Activated T-cell treated with anti-CD3 and anti-CD28 coated beads, Interleukin-2, amount 50 U/mL, for 24 hours (primary cell): Measurements from ENCODE around the gene SPRED2.

ENCODE experiments used
- DNase-seq: peaks from one replicate; pipeline ENCODE4 v3.0.0-alpha.2; 2020
- H3K27ac Mint-ChIP-seq: 2 replicates; pipeline ENCODE4 v1.8.0; 2020; ENCODE audit warnings: mild to moderate bottlenecking, mixed read lengths
- H3K27me3 Mint-ChIP-seq: 2 replicates; pipeline ENCODE4 v1.8.0; 2020; ENCODE audit warnings: mixed read lengths
- H3K36me3 Mint-ChIP-seq: 2 replicates; pipeline ENCODE4 v1.8.0; 2020; ENCODE audit warnings: low read depth, mixed read lengths
- H3K4me1 Mint-ChIP-seq: 2 replicates; pipeline ENCODE4 v1.8.0; 2020; ENCODE audit warnings: low read depth, mixed read lengths
- H3K4me3 Mint-ChIP-seq: 2 replicates; pipeline ENCODE4 v1.8.0; 2020; ENCODE audit warnings: mild to moderate bottlenecking, moderate library complexity, mixed read lengths
- H3K9me3 Mint-ChIP-seq: 2 replicates; pipeline ENCODE4 v1.8.0; 2020; ENCODE audit warnings: mixed read lengths

The SPRED2 gene

DNA sequence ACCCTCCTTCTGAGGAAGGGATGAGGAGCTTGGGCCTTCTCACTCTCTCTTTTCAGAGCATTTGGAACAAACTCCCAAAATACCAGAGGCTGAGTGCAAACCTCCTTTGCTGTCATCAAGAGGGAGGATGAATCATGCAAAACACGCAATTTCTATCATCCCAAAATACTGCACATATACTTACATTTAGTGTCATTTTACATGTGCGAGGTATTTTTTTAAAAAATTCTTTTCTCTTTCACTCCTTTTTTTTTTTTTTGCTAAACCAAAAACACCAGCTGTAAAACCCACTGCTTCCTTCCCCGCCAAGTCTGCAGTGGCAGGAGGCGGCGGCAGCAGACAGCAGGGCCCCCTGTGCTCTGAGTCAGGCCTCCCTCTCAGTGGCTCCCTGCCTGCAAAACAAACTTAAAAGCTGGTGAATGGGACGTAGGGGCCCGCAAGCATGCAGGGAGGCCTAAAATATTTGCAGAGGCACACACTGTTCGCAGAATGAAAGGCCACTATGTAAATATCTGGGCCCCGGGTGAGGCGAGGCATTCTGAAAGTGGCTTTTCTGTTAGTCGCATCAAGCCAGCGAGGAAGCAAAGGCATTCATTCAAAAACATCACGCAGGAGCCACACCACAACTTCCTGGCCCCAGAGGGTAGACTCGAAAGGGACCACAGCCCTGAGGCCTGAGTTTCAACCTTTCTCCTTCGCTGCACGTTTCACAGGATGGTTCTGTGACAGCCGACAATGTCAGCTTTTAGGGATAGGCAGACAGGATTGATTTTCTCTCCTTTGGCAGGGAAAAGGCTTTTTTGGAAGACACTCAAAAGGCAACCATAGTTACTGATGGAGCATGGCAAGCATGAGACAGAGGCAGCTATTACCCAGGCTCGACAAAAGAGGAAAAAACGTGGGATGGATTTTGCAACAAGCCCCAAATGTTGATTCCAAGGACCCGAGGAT, 131.4 kb downstream of the SPRED2 start:
- Mint-ChIP-seq H3K27ac (peak overlapping the region; percentile 93), H3K4me1 (peaks cover 54% of the 10 kb centered on the region), H3K9me3 (no peaks in the 10 kb centered on the region), H3K27me3 (peaks cover 24% of the 10 kb centered on the region), H3K36me3 (no peaks in the 10 kb centered on the region), H3K4me3 (peak overlapping the region; percentile 56)
- peak; percentile 81 for DNase-seq

DNA sequence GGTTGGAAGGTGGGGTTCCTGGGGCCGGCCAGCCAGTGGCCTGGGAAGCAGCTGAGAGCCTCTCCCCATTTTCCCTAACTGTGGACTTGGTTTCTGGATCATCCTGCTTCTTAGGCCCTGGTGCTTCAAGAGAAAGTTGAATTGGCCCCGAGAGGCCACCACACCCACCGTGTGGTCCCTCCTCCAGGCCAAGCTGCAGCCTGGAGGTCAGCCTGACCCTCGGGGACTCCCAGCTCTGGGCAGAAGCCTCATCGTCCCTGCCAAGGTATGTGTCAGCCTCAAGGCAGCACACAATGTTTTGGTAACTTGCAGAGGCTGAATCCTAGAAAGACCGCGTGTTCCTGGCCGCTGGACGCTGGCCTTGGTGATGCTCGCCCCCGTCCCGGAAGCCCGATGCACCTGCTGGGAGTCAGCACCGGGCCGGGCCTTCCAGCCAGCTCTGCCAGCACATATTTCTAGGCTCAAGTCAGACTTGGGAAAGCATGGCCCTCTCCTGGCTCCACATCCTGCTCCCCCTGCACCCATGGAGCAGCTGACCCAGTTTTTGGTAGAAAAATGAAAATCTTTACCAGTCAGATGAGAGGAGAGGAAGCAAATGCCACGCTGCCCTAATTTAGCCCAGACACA, 132.2 kb downstream of the SPRED2 start:
- Mint-ChIP-seq H3K27me3 (peaks cover 26% of the 10 kb centered on the region), H3K4me1 (peaks cover 54% of the 10 kb centered on the region), H3K9me3 (no peaks in the 10 kb centered on the region), H3K4me3 (peak overlapping the region; percentile 56), H3K27ac (peak overlapping the region; percentile 93), H3K36me3 (no peaks in the 10 kb centered on the region)
- DNase-seq: peak; percentile 45

DNA sequence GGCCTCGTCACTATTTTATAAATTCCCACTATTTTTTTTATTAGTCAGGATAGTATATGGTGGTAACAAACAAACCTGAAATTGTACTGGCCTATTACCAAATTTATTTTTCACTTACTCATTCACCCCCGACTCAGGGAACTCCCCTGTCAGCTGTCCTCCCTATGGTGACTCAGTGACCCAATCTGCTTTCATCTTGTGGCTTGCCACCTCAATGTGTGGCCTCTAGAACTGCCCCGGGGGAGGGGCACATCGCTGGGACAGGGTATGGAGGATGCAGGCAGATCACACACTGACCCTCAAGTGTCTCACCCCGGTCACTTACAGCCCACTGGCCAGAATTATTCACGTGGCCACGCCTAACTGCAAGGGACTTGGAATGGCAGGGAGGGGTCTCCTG, 133.2 kb downstream of the SPRED2 start:
- Mint-ChIP-seq H3K36me3 (no peaks in the 10 kb centered on the region), H3K4me1 (peaks cover 54% of the 10 kb centered on the region), H3K27ac (peak overlapping the region; percentile 80), H3K4me3 (peak overlapping the region; percentile 40), H3K9me3 (no peaks in the 10 kb centered on the region), H3K27me3 (peaks cover 34% of the 10 kb centered on the region)
- peak; percentile 70 for DNase-seq

DNA sequence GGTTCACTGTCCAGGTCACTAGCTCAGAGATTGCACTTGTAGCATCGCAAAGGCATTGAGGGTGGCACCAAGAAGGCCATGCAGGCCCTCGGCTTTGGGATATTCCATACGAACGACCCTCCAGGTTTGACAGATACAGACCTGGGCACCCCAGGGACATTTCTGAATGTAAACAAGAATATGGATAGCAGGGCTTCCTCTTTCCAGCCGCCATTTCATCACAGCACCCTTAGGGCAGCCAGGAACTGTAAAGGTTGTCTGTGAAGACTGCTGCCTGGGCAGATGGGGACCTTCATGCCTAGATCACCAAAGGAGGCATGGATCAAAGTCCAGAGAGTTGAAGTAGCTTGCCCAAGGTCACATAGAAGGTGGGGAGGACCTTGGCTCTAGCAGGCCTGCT, 134.3 kb downstream of the SPRED2 start:
- no peaks in the 10 kb centered on the region for H3K36me3 Mint-ChIP-seq
- peaks cover 35% of the 10 kb centered on the region for H3K27me3 Mint-ChIP-seq
- no peak overlapping the region for H3K4me3 Mint-ChIP-seq
- H3K9me3 Mint-ChIP-seq: no peaks in the 10 kb centered on the region
- DNase-seq: no peak
- H3K4me1 Mint-ChIP-seq: peaks cover 52% of the 10 kb centered on the region
- H3K27ac Mint-ChIP-seq: no peak overlapping the region

DNA sequence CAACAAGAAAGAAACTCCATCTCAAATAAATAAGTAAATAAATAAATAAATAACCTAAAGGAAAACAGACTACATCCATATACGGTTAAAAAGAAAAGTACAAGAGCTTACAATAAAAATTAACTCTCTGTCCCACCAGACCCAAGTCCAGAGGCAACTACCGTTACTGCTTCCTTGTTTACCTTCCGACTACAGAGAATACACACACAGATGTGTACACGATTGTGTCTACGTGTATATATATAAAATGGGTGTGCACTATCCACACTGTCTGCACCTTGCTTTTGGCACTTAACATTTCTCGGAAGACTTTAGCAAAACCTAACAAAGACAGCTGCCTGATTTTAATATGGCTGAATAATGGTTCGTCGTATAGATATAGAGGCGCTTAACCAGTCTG, 134.9 kb downstream of the SPRED2 start:
- no peak overlapping the region for H3K4me3 Mint-ChIP-seq
- DNase-seq: no peak
- H3K27me3 Mint-ChIP-seq: peaks cover 33% of the 10 kb centered on the region
- no peak overlapping the region for H3K27ac Mint-ChIP-seq
- peaks cover 48% of the 10 kb centered on the region for H3K4me1 Mint-ChIP-seq
- no peaks in the 10 kb centered on the region for H3K36me3 Mint-ChIP-seq
- no peaks in the 10 kb centered on the region for H3K9me3 Mint-ChIP-seq

DNA sequence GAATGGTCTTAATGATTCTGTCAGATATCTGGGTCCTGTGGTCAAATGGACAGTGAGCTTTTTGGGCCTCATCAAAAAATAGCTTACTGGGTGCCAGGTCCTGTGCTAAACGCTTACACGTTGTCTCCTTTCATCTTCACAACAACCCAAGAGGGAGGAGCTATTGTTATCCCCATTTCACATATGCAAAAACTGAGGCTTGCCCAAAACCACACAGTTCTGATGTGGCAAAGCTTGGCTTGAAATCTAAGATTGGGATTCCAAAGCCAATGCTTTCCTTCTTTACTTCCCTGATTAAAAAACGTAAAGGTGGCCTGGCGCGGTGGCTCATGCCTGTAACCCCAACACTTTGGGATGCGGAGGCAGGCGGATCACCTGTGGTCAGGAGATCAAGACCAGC, 135.4 kb downstream of the SPRED2 start:
- Mint-ChIP-seq H3K4me1 (peaks cover 42% of the 10 kb centered on the region), H3K27me3 (peaks cover 29% of the 10 kb centered on the region), H3K9me3 (no peaks in the 10 kb centered on the region), H3K4me3 (no peak overlapping the region), H3K27ac (no peak overlapping the region), H3K36me3 (no peaks in the 10 kb centered on the region)
- DNase-seq: no peak

DNA sequence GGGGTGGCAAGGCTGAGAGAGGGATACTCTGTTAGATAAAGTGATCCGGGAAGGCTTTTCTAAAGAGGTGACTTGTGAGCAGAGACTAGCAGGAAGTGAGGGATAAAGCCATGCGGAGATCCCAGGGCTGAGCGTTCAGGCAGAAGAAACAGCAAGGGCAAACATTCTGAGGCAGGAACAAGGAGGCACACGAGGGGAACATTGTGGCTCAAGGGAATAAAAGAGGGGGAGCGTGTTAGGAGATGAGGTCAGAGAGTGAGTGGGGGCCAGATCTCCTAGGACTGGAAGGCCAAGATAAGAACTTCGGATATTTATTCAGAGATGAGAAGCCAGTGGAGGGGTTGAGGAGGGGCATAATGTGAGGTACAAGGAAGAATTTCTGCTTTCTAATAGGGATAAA, 137.7 kb downstream of the SPRED2 start:
- peaks cover 29% of the 10 kb centered on the region for H3K27me3 Mint-ChIP-seq
- H3K4me3 Mint-ChIP-seq: no peak overlapping the region
- peaks cover 20% of the 10 kb centered on the region for H3K4me1 Mint-ChIP-seq
- H3K9me3 Mint-ChIP-seq: no peaks in the 10 kb centered on the region
- no peak overlapping the region for H3K27ac Mint-ChIP-seq
- H3K36me3 Mint-ChIP-seq: no peaks in the 10 kb centered on the region
- DNase-seq: no peak

DNA sequence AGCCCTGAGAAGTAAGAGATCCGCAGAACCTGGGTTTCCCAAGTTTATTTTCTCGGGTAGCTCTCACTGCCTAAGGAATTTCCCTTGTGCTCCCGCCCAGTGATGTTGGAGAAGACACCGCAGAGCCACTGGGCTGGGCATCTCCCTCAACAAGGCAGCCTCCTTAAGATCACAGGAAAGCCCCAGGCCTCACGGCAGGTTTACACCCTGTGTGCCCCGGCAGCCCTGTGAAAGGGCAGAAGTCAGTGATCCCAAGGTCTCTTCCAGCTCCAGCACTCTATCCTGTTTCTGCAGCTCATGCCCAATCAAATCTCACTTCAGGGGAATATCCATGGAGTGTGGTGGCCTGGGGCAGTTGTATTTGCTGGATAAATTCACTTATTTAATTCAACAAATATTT, 138.3 kb downstream of the SPRED2 start:
- H3K4me1 Mint-ChIP-seq: peaks cover 14% of the 10 kb centered on the region
- peaks cover 29% of the 10 kb centered on the region for H3K27me3 Mint-ChIP-seq
- H3K9me3 Mint-ChIP-seq: no peaks in the 10 kb centered on the region
- H3K36me3 Mint-ChIP-seq: no peaks in the 10 kb centered on the region
- no peak overlapping the region for H3K27ac Mint-ChIP-seq
- DNase-seq: no peak
- no peak overlapping the region for H3K4me3 Mint-ChIP-seq

DNA sequence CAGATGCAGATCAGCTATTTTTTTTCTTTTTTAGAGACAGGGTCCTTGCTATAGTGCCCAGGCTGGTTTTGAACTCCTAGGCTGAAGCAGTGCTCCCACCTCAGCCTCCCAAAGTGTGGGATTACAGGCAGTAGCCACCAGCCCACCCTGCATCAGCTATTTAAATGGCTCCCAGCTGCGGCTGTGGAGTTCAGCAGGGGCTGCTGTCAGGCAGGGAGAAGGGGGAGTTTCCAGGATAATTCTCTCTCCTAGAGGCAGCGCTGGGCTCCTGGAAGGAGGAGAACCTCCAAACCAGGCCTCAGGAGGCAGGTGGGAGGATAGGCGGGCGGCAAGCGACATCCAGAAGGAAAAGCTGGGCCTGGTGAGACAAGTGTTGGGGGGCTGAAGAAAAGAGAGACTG, 139.0 kb downstream of the SPRED2 start:
- Mint-ChIP-seq H3K27me3 (peaks cover 29% of the 10 kb centered on the region), H3K36me3 (no peaks in the 10 kb centered on the region), H3K27ac (no peak overlapping the region)

DNA sequence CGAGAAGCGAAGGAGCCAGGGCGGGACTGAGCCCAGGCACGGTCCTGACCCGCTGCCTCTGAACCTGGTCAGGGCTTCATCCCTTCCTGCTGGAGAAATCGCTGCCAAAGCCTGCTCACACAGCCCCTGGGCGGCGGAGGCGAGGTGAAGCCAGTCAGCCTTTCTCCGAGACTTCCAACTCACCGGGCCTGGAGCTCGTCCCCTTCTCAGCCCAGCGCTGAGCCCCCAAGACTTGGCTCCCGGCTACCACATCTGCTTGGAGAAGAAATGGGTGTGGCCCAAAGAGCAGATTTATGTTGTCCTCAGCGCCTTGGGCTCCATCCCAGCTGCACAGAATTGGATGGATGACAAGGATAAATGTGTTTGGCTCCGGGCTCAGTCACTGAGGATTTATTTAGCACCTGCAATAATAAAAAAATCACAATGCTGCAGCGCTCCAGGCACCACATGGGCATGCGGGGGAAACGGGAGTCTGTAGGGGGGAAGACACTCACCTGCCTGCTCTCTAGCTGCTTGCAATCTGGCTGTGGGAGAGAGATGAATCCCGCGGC, 139.9 kb downstream of the SPRED2 start:
- peaks cover 25% of the 10 kb centered on the region for H3K27me3 Mint-ChIP-seq

More for the DNA sequence above, 139.0 kb downstream of the SPRED2 start:
- Mint-ChIP-seq H3K4me1 (peaks cover 10% of the 10 kb centered on the region), H3K9me3 (no peaks in the 10 kb centered on the region), H3K4me3 (no peak overlapping the region)
- DNase-seq: no peak

DNA sequence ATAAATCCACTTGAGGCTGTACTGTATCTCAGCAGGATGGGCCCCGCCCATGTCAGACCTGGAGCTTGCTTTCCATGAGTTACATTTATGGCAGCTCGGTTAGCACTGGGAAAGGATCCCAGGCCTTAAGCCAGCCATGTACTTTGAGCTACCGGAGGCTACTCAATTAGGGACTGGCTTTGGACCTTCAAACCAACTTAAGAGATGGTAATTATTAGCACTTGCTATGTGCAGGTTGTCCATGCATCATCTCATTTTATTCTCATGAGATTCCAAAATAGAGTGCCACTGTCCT, 140.3 kb downstream of the SPRED2 start:
- Mint-ChIP-seq H3K4me3 (no peak overlapping the region), H3K27me3 (peaks cover 24% of the 10 kb centered on the region), H3K27ac (no peak overlapping the region), H3K36me3 (no peaks in the 10 kb centered on the region), H3K4me1 (peaks cover 5% of the 10 kb centered on the region), H3K9me3 (no peaks in the 10 kb centered on the region)
- no peak for DNase-seq

More for the DNA sequence above, 139.9 kb downstream of the SPRED2 start:
- no peaks in the 10 kb centered on the region for H3K36me3 Mint-ChIP-seq
- no peak overlapping the region for H3K27ac Mint-ChIP-seq
- DNase-seq: no peak
- H3K4me1 Mint-ChIP-seq: peaks cover 6% of the 10 kb centered on the region
- no peak overlapping the region for H3K4me3 Mint-ChIP-seq
- no peaks in the 10 kb centered on the region for H3K9me3 Mint-ChIP-seq

DNA sequence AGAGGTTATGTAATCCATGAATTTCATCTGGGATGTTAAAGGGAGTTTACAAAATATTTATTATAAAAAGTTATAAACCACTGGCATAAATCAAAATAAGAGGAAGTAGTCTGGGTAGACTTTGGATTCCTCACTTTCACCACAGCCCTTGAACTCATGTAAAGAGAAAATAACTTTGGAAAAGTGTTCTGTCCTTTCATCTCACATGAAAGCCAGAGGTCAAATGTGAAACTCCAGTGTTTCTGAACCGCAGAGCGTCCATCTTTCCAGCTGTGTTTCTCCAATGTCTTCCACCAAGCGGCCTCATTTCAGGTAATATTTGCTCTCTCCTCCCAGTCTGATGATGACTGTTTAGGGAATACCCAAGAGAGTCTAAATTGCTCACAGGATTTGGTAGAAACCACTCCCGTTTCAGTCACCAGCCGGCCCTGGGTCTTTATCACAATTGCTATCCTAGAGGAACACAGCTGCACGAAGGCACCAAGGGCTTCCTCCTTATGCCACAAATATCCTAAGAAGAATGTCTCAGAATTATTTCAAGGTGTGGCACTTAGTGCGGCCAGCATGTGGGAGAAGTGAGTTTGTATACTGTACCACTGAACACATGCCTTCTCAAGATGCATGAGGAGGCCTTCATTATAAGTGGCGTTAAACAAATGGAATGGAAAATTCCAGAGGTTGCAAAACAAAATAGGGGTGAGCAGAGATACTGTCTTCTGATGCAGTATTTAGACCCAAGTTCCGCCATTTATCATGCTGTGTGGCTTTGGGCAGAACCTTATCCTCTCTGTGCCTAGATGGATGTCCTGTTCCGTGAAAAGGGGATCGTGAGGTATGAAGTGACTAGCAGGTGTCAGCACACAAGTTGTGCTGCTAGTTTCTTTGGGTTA, 140.9 kb downstream of the SPRED2 start:
- no peaks in the 10 kb centered on the region for H3K36me3 Mint-ChIP-seq

DNA sequence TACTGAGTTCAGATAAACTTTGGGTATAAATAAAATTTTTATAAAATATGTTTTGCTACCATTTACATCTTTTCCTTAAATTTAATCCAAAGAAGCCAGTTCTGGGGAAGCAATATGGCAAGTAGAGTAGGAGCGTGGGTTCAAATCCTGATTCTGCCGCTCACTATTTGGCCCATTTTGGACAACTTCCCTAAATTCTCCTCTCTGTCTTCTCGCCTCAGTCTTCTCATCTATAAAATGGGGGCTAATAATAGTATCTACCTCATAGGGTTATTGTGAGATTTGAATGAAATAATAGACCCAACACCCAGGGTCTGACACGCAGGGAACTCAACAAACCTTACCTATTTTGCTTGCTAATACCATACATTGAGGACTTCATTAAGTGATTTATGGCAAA, 145.0 kb downstream of the SPRED2 start:
- no peak overlapping the region for H3K4me3 Mint-ChIP-seq
- H3K9me3 Mint-ChIP-seq: no peaks in the 10 kb centered on the region
- H3K27me3 Mint-ChIP-seq: peaks cover 4% of the 10 kb centered on the region
- no peaks in the 10 kb centered on the region for H3K4me1 Mint-ChIP-seq
- no peaks in the 10 kb centered on the region for H3K36me3 Mint-ChIP-seq
- no peak overlapping the region for H3K27ac Mint-ChIP-seq
- no peak for DNase-seq

More for the DNA sequence above, 140.9 kb downstream of the SPRED2 start:
- H3K27me3 Mint-ChIP-seq: peaks cover 18% of the 10 kb centered on the region
- H3K27ac Mint-ChIP-seq: no peak overlapping the region
- no peak overlapping the region for H3K4me3 Mint-ChIP-seq
- DNase-seq: no peak
- no peaks in the 10 kb centered on the region for H3K4me1 Mint-ChIP-seq
- H3K9me3 Mint-ChIP-seq: no peaks in the 10 kb centered on the region

DNA sequence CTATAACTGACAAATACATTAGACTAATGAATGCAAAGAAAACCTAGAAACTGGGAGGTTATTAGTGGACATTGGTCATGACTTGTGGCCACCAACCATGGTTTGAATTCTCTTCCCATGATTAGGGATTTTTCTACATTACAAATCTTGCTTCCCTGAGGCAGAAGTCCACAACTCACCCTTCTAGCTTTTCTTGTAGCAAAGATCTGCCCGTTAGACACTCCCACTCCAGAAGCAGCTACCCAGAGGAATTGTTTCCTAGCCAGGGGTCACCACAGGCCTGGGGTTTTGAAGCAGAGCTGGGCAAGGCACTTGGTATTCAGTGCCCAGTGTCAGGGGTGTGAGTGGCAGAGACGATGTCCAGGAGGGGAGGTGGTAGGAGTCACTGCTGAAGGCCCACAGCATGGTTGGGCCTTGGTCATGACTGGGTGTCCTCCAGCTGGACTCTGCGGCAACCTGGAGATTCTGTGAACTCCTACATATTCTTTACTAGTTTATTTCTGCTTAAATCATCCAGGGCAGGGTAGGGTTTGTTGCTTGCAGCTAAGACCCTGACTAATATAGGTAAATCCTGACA, 149.8 kb downstream of the SPRED2 start:
- no peak overlapping the region for H3K4me3 Mint-ChIP-seq
- no peaks in the 10 kb centered on the region for H3K9me3 Mint-ChIP-seq
- no peak overlapping the region for H3K27ac Mint-ChIP-seq
- peaks cover 14% of the 10 kb centered on the region for H3K4me1 Mint-ChIP-seq
- no peaks in the 10 kb centered on the region for H3K36me3 Mint-ChIP-seq
- DNase-seq: no peak
- H3K27me3 Mint-ChIP-seq: peaks cover 4% of the 10 kb centered on the region
